Mammary epithelial cell (primary cell): ENCODE results near the gene ARID3A.

Source experiments
- CTCF ChIP-seq, 2 donors: IDR thresholded peaks in 1 of 2; conservative IDR thresholded peaks in 1 of 2; 2 replicates each; pipeline ENCODE4 v1.5.1; 2011 to 2012; ENCODE audit warnings: inconsistent platforms in 2 of 2, low read length in 2 of 2, mild to moderate bottlenecking in 2 of 2, control low read depth in 1 of 2, low read depth in 1 of 2; ENCODE audit not compliant: insufficient read depth in 1 of 2; ENCODE audit errors: extremely low read depth in 1 of 2
- EZH2 ChIP-seq: IDR thresholded peaks from 2 replicates; pipeline ENCODE4 v1.6.1; 2012; ENCODE audit warnings: low read length, inconsistent platforms, borderline replicate concordance

GRCh38 chr19:934865-935479 is 9.1 kb downstream of the ARID3A start:
- TF ChIP-seq EZH2 (no peak), CTCF (conservative IDR thresholded peaks at IDR 0.05 in 1 of 2, IDR thresholded peaks at IDR 0.05 in 1 of 2; ENCODE audit: extremely low read depth in 1 of 2, insufficient read depth in 1 of 2, low read depth in 1 of 2, low read length in 2 of 2) (no peak)
